ENCODE results near the gene CHST11. TPM values are rescaled to one million over a fixed set of nuclear protein-coding genes. Genes with fewer than 3 reads are reported as not detected.

The CHST11 gene
- total and polyA plus RNA-seq, 2 of the 4 experiments (the other 2 are of a cell fraction) = 1.4 to 2.7 TPM

DNA sequence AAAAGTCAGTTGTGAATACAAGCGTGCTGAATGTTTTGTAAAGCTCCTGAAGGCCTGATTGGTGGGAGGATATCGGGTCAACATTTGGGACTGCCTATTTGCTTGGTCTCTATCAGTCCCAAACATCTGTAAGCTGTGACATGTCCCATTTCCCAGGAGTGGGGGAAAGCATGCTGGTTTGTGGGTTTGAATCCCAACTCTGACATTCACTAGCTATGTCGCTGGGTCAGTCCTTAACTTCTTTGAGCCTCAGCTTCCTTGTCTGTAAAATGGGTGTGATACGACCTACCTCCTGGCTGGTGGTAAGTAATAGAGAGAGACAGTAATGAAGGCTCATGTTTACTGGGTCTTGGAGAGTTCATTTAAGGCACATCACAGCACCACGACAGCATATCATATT, 136.7 kb downstream of the CHST11 start:
- no peak overlapping the region for H3K23ac ChIP-seq (ENCODE audit: low read depth, low read length)
- ChIA-PET CTCF (no interaction called here), POLR2A (ENCODE audit: unreplicated experiment) (no interaction called here)
- H4K5ac ChIP-seq (ENCODE audit: low read depth, low read length) = no peak overlapping the region
- H3K9me1 ChIP-seq (ENCODE audit: insufficient read depth, low read length) = peaks cover 8% of the 10 kb centered on the region
- no peak overlapping the region for H4K91ac ChIP-seq (ENCODE audit: insufficient read depth, low read depth, low read length)
- no peak overlapping the region for H2BK5ac ChIP-seq (ENCODE audit: low read depth, low read length, poor library complexity, severe bottlenecking)
- H3K4me3 ChIP-seq (ENCODE audit: insufficient read depth, low read depth, low read length) = no peak overlapping the region
- no peak overlapping the region for H3K27ac ChIP-seq (ENCODE audit: insufficient read depth, low read length)
- H3K18ac ChIP-seq (ENCODE audit: low read depth, low read length) = no peak overlapping the region
- no CpG with 5 or more reads among the region's 5 CpGs for WGBS, 2 experiments (ENCODE audit: extremely low coverage in 2 of 2, insufficient read length in 1 of 2)
- BruUV-seq (replicated peaks) = no TSS peak
- no peak overlapping the region for H3K56ac ChIP-seq (ENCODE audit: extremely low read depth, insufficient read depth, low read length)
- no peak overlapping the region for H3K9ac ChIP-seq (ENCODE audit: low read depth, low read length)
- DNase-seq (no peak), ATAC-seq (ENCODE audit: low read depth) (no peak)
- H2BK15ac ChIP-seq (ENCODE audit: low read depth, low read length) = no peak overlapping the region
- no peak overlapping the region for H3K4ac ChIP-seq (ENCODE audit: low read depth, low read length)
- dilution Hi-C loops (cut with HindIII; ENCODE audit: low sequenced_read_pairs, unreplicated experiment) = no loop called here
- H4K8ac ChIP-seq (ENCODE audit: low read depth in 2 of 2, low read length in 2 of 2) = no peak overlapping the region
- no peak overlapping the region for H3K4me2 ChIP-seq (ENCODE audit: low read depth, low read length)
- H4K20me1 ChIP-seq (ENCODE audit: insufficient read depth, low read length) = no peaks in the 10 kb centered on the region
- no peaks in the 10 kb centered on the region; a peak in 1 of 4 replicates for H3K79me1 ChIP-seq (ENCODE audit: low read depth in 1 of 2, low read length in 2 of 2)
- in situ Hi-C loops (cut with MboI; ENCODE audit: low sequenced_read_pairs) = no loop called here
- no peaks in the 10 kb centered on the region for H3K27me3 ChIP-seq (ENCODE audit: control insufficient read depth, insufficient read depth, low read length)
- H3K14ac ChIP-seq (replicated peaks; ENCODE audit: low read depth, low read length) = no peak overlapping the region
- H3K4me1 ChIP-seq (ENCODE audit: control insufficient read depth, insufficient read depth, low read length) = peaks cover 2% of the 10 kb centered on the region; the same call in 1 of the 2 replicates
- no peak overlapping the region for H2BK120ac ChIP-seq (ENCODE audit: low read depth, low read length)
- no peaks in the 10 kb centered on the region for H3K9me3 ChIP-seq (ENCODE audit: control insufficient read depth, insufficient read depth, low read length)
- H2AK5ac ChIP-seq (ENCODE audit: low read depth, low read length) = no peak overlapping the region
- H2AFZ ChIP-seq (replicated peaks; ENCODE audit: low read length, poor library complexity) = no peak overlapping the region
- H2BK20ac ChIP-seq (ENCODE audit: low read depth, low read length) = no peak overlapping the region
- H3K36me3 ChIP-seq (ENCODE audit: control insufficient read depth, insufficient read depth, low read length) = no peaks in the 10 kb centered on the region
- H2AK9ac ChIP-seq (replicated peaks; ENCODE audit: low read depth, low read length, poor library complexity) = no peak overlapping the region
- intact Hi-C loops (cut with micrococcal nuclease) = no loop called here
- TF ChIP-seq POLR2A (IDR thresholded peaks at IDR 0.05; ENCODE audit: low read depth, low read length) = no peak
- TF ChIP-seq RAD21 (IDR thresholded peaks at IDR 0.05; ENCODE audit: low read length) = no peak
- no peak for TF ChIP-seq USF2 (IDR thresholded peaks at IDR 0.05; ENCODE audit: low read depth, low read length)
- TF ChIP-seq FOS (IDR thresholded peaks at IDR 0.05; ENCODE audit: low read depth, low read length) = no peak
- no peak for TF ChIP-seq MAZ (IDR thresholded peaks at IDR 0.05; ENCODE audit: borderline replicate concordance, low read depth, low read length)
- no peak for TF ChIP-seq MXI1 (IDR thresholded peaks at IDR 0.05; ENCODE audit: borderline replicate concordance, low read depth, low read length)
- TF ChIP-seq, protein P1, sequence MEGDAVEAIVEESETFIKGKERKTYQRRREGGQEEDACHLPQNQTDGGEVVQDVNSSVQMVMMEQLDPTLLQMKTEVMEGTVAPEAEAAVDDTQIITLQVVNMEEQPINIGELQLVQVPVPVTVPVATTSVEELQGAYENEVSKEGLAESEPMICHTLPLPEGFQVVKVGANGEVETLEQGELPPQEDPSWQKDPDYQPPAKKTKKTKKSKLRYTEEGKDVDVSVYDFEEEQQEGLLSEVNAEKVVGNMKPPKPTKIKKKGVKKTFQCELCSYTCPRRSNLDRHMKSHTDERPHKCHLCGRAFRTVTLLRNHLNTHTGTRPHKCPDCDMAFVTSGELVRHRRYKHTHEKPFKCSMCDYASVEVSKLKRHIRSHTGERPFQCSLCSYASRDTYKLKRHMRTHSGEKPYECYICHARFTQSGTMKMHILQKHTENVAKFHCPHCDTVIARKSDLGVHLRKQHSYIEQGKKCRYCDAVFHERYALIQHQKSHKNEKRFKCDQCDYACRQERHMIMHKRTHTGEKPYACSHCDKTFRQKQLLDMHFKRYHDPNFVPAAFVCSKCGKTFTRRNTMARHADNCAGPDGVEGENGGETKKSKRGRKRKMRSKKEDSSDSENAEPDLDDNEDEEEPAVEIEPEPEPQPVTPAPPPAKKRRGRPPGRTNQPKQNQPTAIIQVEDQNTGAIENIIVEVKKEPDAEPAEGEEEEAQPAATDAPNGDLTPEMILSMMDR (conservative IDR thresholded peaks at IDR 0.05; ENCODE audit: low read depth, low read length) = no peak
- TF ChIP-seq MAFK (IDR thresholded peaks at IDR 0.05; ENCODE audit: low read depth, low read length) = no peak
- TF ChIP-seq SMC3 (IDR thresholded peaks at IDR 0.05; ENCODE audit: low read depth, low read length) = no peak
- no peak for TF ChIP-seq CHD1 (IDR thresholded peaks at IDR 0.05; ENCODE audit: low read depth, low read length)
- TF ChIP-seq, protein P2, sequence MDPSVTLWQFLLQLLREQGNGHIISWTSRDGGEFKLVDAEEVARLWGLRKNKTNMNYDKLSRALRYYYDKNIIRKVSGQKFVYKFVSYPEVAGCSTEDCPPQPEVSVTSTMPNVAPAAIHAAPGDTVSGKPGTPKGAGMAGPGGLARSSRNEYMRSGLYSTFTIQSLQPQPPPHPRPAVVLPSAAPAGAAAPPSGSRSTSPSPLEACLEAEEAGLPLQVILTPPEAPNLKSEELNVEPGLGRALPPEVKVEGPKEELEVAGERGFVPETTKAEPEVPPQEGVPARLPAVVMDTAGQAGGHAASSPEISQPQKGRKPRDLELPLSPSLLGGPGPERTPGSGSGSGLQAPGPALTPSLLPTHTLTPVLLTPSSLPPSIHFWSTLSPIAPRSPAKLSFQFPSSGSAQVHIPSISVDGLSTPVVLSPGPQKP (IDR thresholded peaks at IDR 0.05; ENCODE audit: borderline replicate concordance, low read depth, low read length) = no peak
- TF ChIP-seq RFX5 (IDR thresholded peaks at IDR 0.05; ENCODE audit: low read depth, low read length) = no peak
